H1 (cell line): ENCODE results near the gene RALGAPA2. TPM values are rescaled to one million over a fixed set of nuclear protein-coding genes. Genes with fewer than 3 reads are reported as not detected.

ENCODE experiments used
- CTCF ChIA-PET: fragments of 300-600 bp; sonication (Branson Sonifier 250); formaldehyde crosslinking; loops from one replicate; lab custom pipeline; 2021; ENCODE audit not compliant: partially characterized antibody; lab: Charles Lee
- POLR2A ChIA-PET: fragments of 300-600 bp; sonication (Branson Sonifier 250); formaldehyde crosslinking; loops from one replicate; lab custom pipeline; 2021; ENCODE audit warnings: inconsistent platforms; ENCODE audit not compliant: partially characterized antibody; lab: Charles Lee
- DNase-seq, 2 experiments: peaks; one replicate each; pipeline versions ENCODE4 v3.0.0 to v3.0.0-alpha.2; 2010 to 2022; ENCODE audit warnings: low spot score in 2 of 2, low read depth in 1 of 2, mixed read lengths in 1 of 2
- FAIRE-seq: peaks from 2 replicates; lab custom pipeline; 2011; peaks lifted over from hg19 to GRCh38; lab: Jason Lieb, UNC
- H2AFZ ChIP-seq: 2 replicates; pipeline ENCODE4 v1.8.1; 2012; ENCODE audit warnings: low read length, inconsistent platforms
- H2AK5ac ChIP-seq: 2 replicates; pipeline ENCODE4 v1.6.1; 2013; ENCODE audit warnings: low read depth, low read length
- H2BK120ac ChIP-seq: replicated peaks from 2 replicates; pipeline ENCODE3; 2013; ENCODE audit warnings: low read depth, low read length, inconsistent platforms
- H2BK12ac ChIP-seq: 2 replicates; pipeline ENCODE4 v1.6.1; 2013; ENCODE audit warnings: low read depth, low read length
- H2BK15ac ChIP-seq: 2 replicates; pipeline ENCODE4 v1.6.1; 2013; ENCODE audit warnings: low read length
- H2BK20ac ChIP-seq: 2 replicates; pipeline ENCODE4 v1.6.1; 2013; ENCODE audit warnings: low read length
- H2BK5ac ChIP-seq: 2 replicates; pipeline ENCODE4 v1.6.1; 2013; ENCODE audit warnings: low read depth, low read length
- H3K14ac ChIP-seq: 2 replicates; pipeline ENCODE4 v1.6.1; 2013; ENCODE audit warnings: inconsistent platforms; ENCODE audit not compliant: insufficient read length
- H3K18ac ChIP-seq: 2 replicates; pipeline ENCODE4 v1.6.1; 2013; ENCODE audit warnings: low read length; ENCODE audit errors: extremely low read depth
- H3K23ac ChIP-seq: 2 replicates; pipeline ENCODE4 v1.6.1; 2013; ENCODE audit warnings: inconsistent platforms; ENCODE audit not compliant: insufficient read length
- H3K23me2 ChIP-seq: 2 replicates; pipeline ENCODE4 v1.6.1; 2013; ENCODE audit warnings: low read depth, low read length
- H3K27ac ChIP-seq: 2 replicates; pipeline ENCODE4 v1.6.1; 2011; ENCODE audit warnings: low read depth, low read length, inconsistent platforms
- H3K27me3 ChIP-seq, 4 experiments: replicated peaks in 1 of 4; 1 replicate in 1 of 4; 2 replicates in 3 of 4; pipeline versions ENCODE4 v1.6.1 to v1.8.1; 2011 to 2013; ENCODE audit warnings: low read length in 3 of 4, mild to moderate bottlenecking in 3 of 4, inconsistent platforms in 2 of 4, mixed read lengths in 2 of 4, moderate library complexity in 1 of 4; ENCODE audit not compliant: control insufficient read depth in 3 of 4, insufficient read depth in 3 of 4; ENCODE audit errors: extremely low read depth in 1 of 4
- H3K36me3 ChIP-seq, 4 experiments: 2 replicates each; pipeline versions ENCODE4 v1.6.1 to v1.8.1; 2011 to 2013; ENCODE audit warnings: mild to moderate bottlenecking in 4 of 4, low read length in 3 of 4, moderate library complexity in 2 of 4, control low read depth in 1 of 4, inconsistent platforms in 1 of 4; ENCODE audit not compliant: insufficient read depth in 4 of 4, control insufficient read depth in 2 of 4
- H3K4ac ChIP-seq: replicated peaks from 2 replicates; pipeline ENCODE3; 2013; ENCODE audit warnings: low read length, low read depth, mixed read lengths, inconsistent platforms; ENCODE audit not compliant: insufficient read length
- H3K4me1 ChIP-seq, 4 experiments: replicated peaks in 1 of 4; 1 replicate in 1 of 4; 2 replicates in 3 of 4; pipeline versions ENCODE4 v1.6.1 to v1.8.1; 2011 to 2013; ENCODE audit warnings: low read length in 3 of 4, inconsistent platforms in 2 of 4, mixed read lengths in 1 of 4; ENCODE audit not compliant: insufficient read depth in 4 of 4, control insufficient read depth in 3 of 4
- H3K4me2 ChIP-seq, 2 experiments: 2 replicates each; pipeline versions ENCODE4 v1.6.1 to v1.8.1; 2011 to 2013; ENCODE audit warnings: low read depth in 2 of 2, low read length in 2 of 2, control low read depth in 1 of 2, inconsistent platforms in 1 of 2, mild to moderate bottlenecking in 1 of 2; ENCODE audit not compliant: insufficient read depth in 1 of 2
- H3K4me3 ChIP-seq, 4 experiments: fragments of 200-600, 300-600 bp in 1 of 4; sonication (generic), shearing (Covaris generic), sonication (Bioruptor Twin) in 1 of 4; 2 replicates each; pipeline versions ENCODE4 v1.5.1 to v1.8.1; 2011 to 2016; ENCODE audit warnings: low read length in 4 of 4, low read depth in 3 of 4, control low read depth in 2 of 4, inconsistent platforms in 2 of 4, mild to moderate bottlenecking in 2 of 4, mixed read lengths in 1 of 4, moderate library complexity in 1 of 4; ENCODE audit not compliant: insufficient read depth in 2 of 4; ENCODE audit errors: extremely low read depth in 1 of 4
- H3K56ac ChIP-seq: replicated peaks from 2 replicates; pipeline ENCODE3; 2013; ENCODE audit warnings: low read depth, mild to moderate bottlenecking, mixed read lengths, low read length, inconsistent platforms; ENCODE audit not compliant: insufficient read length
- H3K79me1 ChIP-seq: 2 replicates; pipeline ENCODE4 v1.6.1; 2013; ENCODE audit warnings: low read depth, low read length, control low read depth
- H3K79me2 ChIP-seq, 2 experiments: 2 replicates each; pipeline versions ENCODE4 v1.6.1 to v1.8.1; 2012 to 2013; ENCODE audit warnings: low read length in 2 of 2, mild to moderate bottlenecking in 2 of 2, inconsistent platforms in 1 of 2; ENCODE audit not compliant: insufficient read depth in 2 of 2, control insufficient read depth in 1 of 2
- H3K9ac ChIP-seq, 4 experiments: replicated peaks in 1 of 4; 1 replicate in 1 of 4; 2 replicates in 3 of 4; pipeline versions ENCODE4 v1.6.1 to v1.8.1; 2011 to 2013; ENCODE audit warnings: low read depth in 3 of 4, low read length in 3 of 4, control low read depth in 2 of 4, mild to moderate bottlenecking in 2 of 4, moderate library complexity in 2 of 4, inconsistent platforms in 1 of 4; ENCODE audit errors: extremely low read depth in 1 of 4
- H3K9me3 ChIP-seq, 2 experiments: 2 replicates each; pipeline versions ENCODE4 v1.6.1 to v1.8.1; 2012 to 2013; ENCODE audit warnings: mild to moderate bottlenecking in 2 of 2, moderate library complexity in 2 of 2, control low read depth in 1 of 2, inconsistent platforms in 1 of 2, low read depth in 1 of 2, low read length in 1 of 2, mixed read lengths in 1 of 2; ENCODE audit not compliant: insufficient read depth in 2 of 2
- H4K20me1 ChIP-seq, 2 experiments: replicated peaks in 1 of 2; 2 replicates each; pipeline versions ENCODE3 to v1.8.1; 2011 to 2013; ENCODE audit warnings: inconsistent platforms in 2 of 2, low read length in 2 of 2, mild to moderate bottlenecking in 1 of 2; ENCODE audit not compliant: insufficient read depth in 2 of 2, control insufficient read depth in 1 of 2
- H4K5ac ChIP-seq: 2 replicates; pipeline ENCODE4 v1.6.1; 2013; ENCODE audit warnings: low read length, low read depth, mixed read lengths, inconsistent platforms; ENCODE audit not compliant: insufficient read length
- H4K8ac ChIP-seq: 2 replicates; pipeline ENCODE4 v1.8.0; 2013; ENCODE audit warnings: mild to moderate bottlenecking, moderate library complexity, low read length, inconsistent platforms; ENCODE audit not compliant: insufficient read depth; ENCODE audit errors: extremely low read depth
- H4K91ac ChIP-seq: replicated peaks from 2 replicates; pipeline ENCODE3; 2013; ENCODE audit warnings: low read length, mixed read lengths, inconsistent platforms; ENCODE audit not compliant: insufficient read length
- BRCA1 ChIP-seq: IDR thresholded peaks from 2 replicates; pipeline ENCODE4 v1.6.1; 2012; ENCODE audit warnings: low read depth, low read length, improper control_type of control experiment
- CHD1 ChIP-seq: IDR thresholded peaks from 2 replicates; pipeline ENCODE4 v1.6.1; 2012; ENCODE audit warnings: low read depth, low read length, improper control_type of control experiment
- CHD2 ChIP-seq: IDR thresholded peaks from 2 replicates; pipeline ENCODE4 v1.6.1; 2012; ENCODE audit warnings: low read length, improper control_type of control experiment
- FOSL1 ChIP-seq: IDR thresholded peaks from 2 replicates; pipeline ENCODE4 v1.6.1; 2011; ENCODE audit warnings: mild to moderate bottlenecking, low read depth, low read length, moderate library complexity; ENCODE audit not compliant: insufficient read depth
- SIX5 ChIP-seq: IDR thresholded peaks from 2 replicates; pipeline ENCODE4 v1.6.1; 2011; ENCODE audit warnings: mild to moderate bottlenecking, low read depth, low read length
- TAF1 ChIP-seq: IDR thresholded peaks from 2 replicates; pipeline ENCODE4 v1.6.1; 2011; ENCODE audit warnings: mild to moderate bottlenecking, low read depth, low read length
- ZNF274 ChIP-seq: IDR thresholded peaks from 2 replicates; pipeline ENCODE4 v1.7.0; 2012; ENCODE audit warnings: low read length, borderline replicate concordance; ENCODE audit errors: extremely low read depth
- WGBS, 2 experiments: shearing (Covaris generic) in 1 of 2; methylation state at CpG; one replicate each; pipeline versions ENCODE4 v1.1.6 to v1.1.7; 2013 to 2015; ENCODE audit warnings: low lambda C conversion rate in 2 of 2, mixed read lengths in 2 of 2, inconsistent platforms in 1 of 2, low coverage in 1 of 2, missing lambda C conversion rate in 1 of 2; ENCODE audit not compliant: insufficient replicate concordance in 2 of 2, insufficient coverage in 1 of 2, insufficient read length in 1 of 2; ENCODE audit errors: extremely low coverage in 1 of 2, missing lambda C conversion rate in 1 of 2; 5-methylcytosine and 5-hydroxymethylcytosine counted together
- long read RNA-seq, 2 experiments: library from RNA in 1 of 2; library from capped mRNA in 1 of 2; stranded (forward); transcript quantifications; one replicate each; pipeline ENCODE4 v2.0.0, GENCODE V29; 2021; ENCODE audit warnings: inconsistent platforms in 1 of 2
- polyA minus RNA-seq, 3 experiments: library from RNA; depleted of rRNA, polyadenylated mRNA; stranded (reverse); fragments of >200 nt; gene quantifications; 1 replicate in 2 of 3; 2 replicates in 1 of 3; pipeline ENCODE4 v1.2.3, GENCODE V29; 2011
- polyA plus RNA-seq, 7 experiments: library from polyadenylated mRNA; depleted of rRNA in 3 of 7; stranded (reverse) in 5 of 7; unstranded in 2 of 7; fragments of >200 nt in 5 of 7; fragments of 200-250 nt in 2 of 7; gene quantifications; 1 replicate in 5 of 7; 2 replicates in 1 of 7; 4 replicates in 1 of 7; pipeline versions ENCODE4 v1.2.1 to v1.2.3, GENCODE V29; 2011 to 2013; ENCODE audit warnings: missing spikeins in 2 of 7, mixed read lengths in 2 of 7
- total RNA-seq: library from RNA; stranded (reverse); fragmentation: NEBNext Ultra II Directional; extraction: Animal tissue kit (Norgen Biotek cat#: 25700); gene quantifications from 2 replicates; pipeline ENCODE4 v1.2.1, GENCODE V29; 2021
- TF ChIP-seq, protein P1 (sequence below): IDR thresholded peaks from 2 replicates; pipeline ENCODE4 v1.6.1; 2011; ENCODE audit warnings: low read depth, mild to moderate bottlenecking, low read length; ENCODE audit not compliant: insufficient read depth

The RALGAPA2 gene
- total RNA-seq (23.9 and 25.5 TPM in 2 replicates), polyA plus RNA-seq (2011; rRNA removed) (5.1 and 5.4 TPM in 2 replicates), polyA minus RNA-seq (2011; rRNA and poly(A)+ RNA removed) (20.7 and 26.1 TPM in 2 replicates)
- polyA plus RNA-seq (2011; cell fraction: cytosol; rRNA removed), result 7.1 TPM
- 14.4 TPM for polyA plus RNA-seq (2011; cell fraction: nucleus; rRNA removed)
- 7.4 to 10.7 TPM (median 9.7 TPM) in 4 replicates for polyA plus RNA-seq (2012, experiment 1 of 2)
- polyA plus RNA-seq (2012, experiment 2 of 2), result 1.7 TPM
- polyA plus RNA-seq (2013, experiment 1 of 2), result 9.1 TPM
- 8.7 TPM for polyA plus RNA-seq (2013, experiment 2 of 2)
- polyA minus RNA-seq (2011; cell fraction: cytosol; rRNA and poly(A)+ RNA removed), result 13.4 TPM
- polyA minus RNA-seq (2011; cell fraction: nucleus; rRNA and poly(A)+ RNA removed), result 45.3 TPM
- long read RNA-seq, experiment 1, partial matches to known transcripts, result 0 of 10 reads
- long read RNA-seq, experiment 1, other reads (novel, unspliced or antisense), result 10 of 10 reads
- long read RNA-seq, experiment 2, partial matches to known transcripts, result 1 of 2 reads
- long read RNA-seq, experiment 2, other reads (novel, unspliced or antisense), result 1 of 2 reads

DNA sequence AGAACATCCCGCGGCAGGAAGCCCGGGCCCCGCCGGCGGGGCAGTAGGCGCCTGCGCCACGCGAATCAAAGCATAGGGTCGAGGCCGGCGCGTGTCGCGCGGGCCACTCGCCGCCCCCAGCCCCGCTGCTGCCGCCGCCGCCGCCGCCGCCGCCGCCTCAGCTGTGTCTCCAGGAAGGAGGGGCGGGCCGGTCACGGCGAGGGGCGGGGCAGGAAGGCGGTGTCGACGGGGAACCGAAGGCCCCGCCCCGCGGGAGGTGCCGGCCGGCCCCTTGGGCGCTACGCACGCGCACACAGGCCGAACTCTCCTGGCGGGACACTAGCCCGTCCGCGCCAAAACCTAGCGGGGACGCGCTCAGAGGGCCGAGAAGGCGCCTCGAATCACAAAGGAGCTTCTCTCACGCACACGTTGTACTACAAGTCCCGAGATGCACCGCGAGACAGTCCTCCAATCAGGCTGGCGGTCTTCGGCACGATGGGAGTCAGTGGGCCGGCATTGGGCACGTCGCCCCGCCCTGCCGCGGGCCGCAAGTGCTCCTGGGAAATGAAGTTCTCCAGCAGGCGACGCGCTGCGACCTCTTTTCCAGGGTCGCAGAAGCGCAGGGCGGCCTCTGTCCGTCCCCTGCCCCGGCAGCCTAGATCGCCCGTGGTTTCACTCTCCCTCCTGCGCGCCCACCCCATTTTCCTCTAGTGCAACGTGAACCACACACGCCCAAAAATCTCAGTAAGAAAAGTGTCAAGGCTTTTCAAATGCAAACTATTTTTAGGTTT is at the start of gene RALGAPA2:
Gene RALGAPA2, minus strand, starts transcription at position 171 of the 770 bp plus-strand sequence. Its CDS starts 164 bp downstream, at position 7.
- H2AK5ac ChIP-seq, result no peak within 1 kb of the TSS
- no peaks in the 10 kb centered on the region; a peak in 2 of 7 replicates for H3K27me3 ChIP-seq
- H3K36me3 ChIP-seq, result no peaks in the 10 kb centered on the region
- POLR2A ChIA-PET, result interaction anchor here (0.6 to 2.0 kb wide), 11 partner anchors 8 to 583 kb away, joined by 3 to 9 read pairs (median 3); no protein-coding TSS in a partner anchor
- DNase-seq (peak; percentile 96), FAIRE-seq (peak; percentile 85)
- peak within 1 kb of the TSS; percentile 18 for H3K14ac ChIP-seq
- H3K4ac ChIP-seq, result peak within 1 kb of the TSS; percentile 94
- H2BK120ac ChIP-seq, result no peak within 1 kb of the TSS
- H3K79me1 ChIP-seq, result peaks cover 6% of the 10 kb centered on the region; the same call in 1 of the 2 replicates
- peak within 1 kb of the TSS; percentile 53; the same call in 1 of the 2 replicates for H3K27ac ChIP-seq
- peak within 1 kb of the TSS; percentile 77; the same call in 1 of the 2 replicates for H2BK12ac ChIP-seq
- peak within 1 kb of the TSS; percentile 76 for H4K5ac ChIP-seq
- H3K23ac ChIP-seq, result no peak within 1 kb of the TSS
- peak within 1 kb of the TSS; percentile 77 for H4K91ac ChIP-seq
- peak within 1 kb of the TSS; percentile 88 for H2AFZ ChIP-seq
- peak within 1 kb of the TSS; percentile 80 to 91 for H3K4me2 ChIP-seq
- H3K79me2 ChIP-seq, result peaks cover 10 to 39% of the 10 kb centered on the region in 2 experiments
- CTCF ChIA-PET, result interaction anchor here (1.1 to 1.5 kb wide), 5 partner anchors 26 to 120 kb away, joined by 3 to 5 read pairs (median 3); no protein-coding TSS in a partner anchor
- peak within 1 kb of the TSS; percentile 64 for H3K56ac ChIP-seq
- H3K9me3 ChIP-seq, result no peaks in the 10 kb centered on the region
- peaks cover 0 to 4% of the 10 kb centered on the region in 2 experiments for H4K20me1 ChIP-seq
- H3K4me3 ChIP-seq, result peak within 1 kb of the TSS; percentile 66 to 94 (median 73)
- peak within 1 kb of the TSS; percentile 92; the same call in 1 of the 2 replicates for H4K8ac ChIP-seq
- peaks cover 4% of the 10 kb centered on the region; the same call in 1 of the 2 replicates for H3K23me2 ChIP-seq
- 3% methylated on average over 44 of the region's 87 CpGs; no CpG with 5 or more reads in 1 of the 2 experiments for whole genome bisulfite sequencing, 2 experiments
- peak within 1 kb of the TSS; percentile 34; the same call in 1 of the 2 replicates for H2BK15ac ChIP-seq
- peak within 1 kb of the TSS; percentile 74; the same call in 1 of the 2 replicates for H3K18ac ChIP-seq
- H3K9ac ChIP-seq, result peak within 1 kb of the TSS; percentile 52 to 63 (median 60)
- peaks cover 1 to 7% (median 3%) of the 10 kb centered on the region in 4 experiments; a peak in 6 of 7 replicates for H3K4me1 ChIP-seq
- H2BK5ac ChIP-seq, result peak within 1 kb of the TSS; percentile 90
- H2BK20ac ChIP-seq, result no peak within 1 kb of the TSS
- peak; percentile 83 for TF ChIP-seq SIX5
- TF ChIP-seq, protein P1, sequence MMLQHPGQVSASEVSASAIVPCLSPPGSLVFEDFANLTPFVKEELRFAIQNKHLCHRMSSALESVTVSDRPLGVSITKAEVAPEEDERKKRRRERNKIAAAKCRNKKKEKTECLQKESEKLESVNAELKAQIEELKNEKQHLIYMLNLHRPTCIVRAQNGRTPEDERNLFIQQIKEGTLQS, result 0 out of 2 replicates have a peak, but pooled peaks have one; percentile 32
- TF ChIP-seq TAF1, result peak; percentile 80
- TF ChIP-seq ZNF274, result no peak
- TF ChIP-seq BRCA1, result no peak
- TF ChIP-seq CHD1, result no peak
- 0 out of 2 replicates have a peak, but pooled peaks have one; percentile 13 for TF ChIP-seq CHD2
- TF ChIP-seq FOSL1, result no peak
